Bronchial epithelial cell (primary cell): ENCODE measurements around the gene RYR2. TPM values are rescaled to one million over a fixed set of nuclear protein-coding genes. Genes with fewer than 3 reads are reported as not detected.
"Not testable (repeated sequence)": the region's sequence is repeated elsewhere in the genome, so short reads cannot be mapped to it uniquely, and the experiment has no call there.

Source experiments
- DNase-seq: peaks from one replicate; pipeline ENCODE4 v3.0.0-alpha.2; 2010; ENCODE audit warnings: low read depth
- FAIRE-seq: peaks from 2 replicates; lab custom pipeline; 2011; peaks lifted over from hg19 to GRCh38; lab: Jason Lieb, UNC
- H3K27me3 ChIP-seq: 2 replicates; pipeline ENCODE4 v1.5.1; 2011; ENCODE audit warnings: low read length; ENCODE audit not compliant: control insufficient read depth, insufficient read depth
- H3K36me3 ChIP-seq: 2 replicates; pipeline ENCODE4 v1.5.1; 2011; ENCODE audit warnings: low read length; ENCODE audit not compliant: control insufficient read depth, insufficient read depth
- H3K4me3 ChIP-seq: 2 replicates; pipeline ENCODE4 v1.5.1; 2011; ENCODE audit warnings: mild to moderate bottlenecking, low read depth, low read length, control low read depth
- CTCF ChIP-seq: IDR thresholded peaks from 2 replicates; pipeline ENCODE4 v1.5.1; 2011; ENCODE audit warnings: mild to moderate bottlenecking, moderate library complexity, low read length, control low read depth, inconsistent platforms; ENCODE audit not compliant: insufficient read depth, severe bottlenecking
- total RNA-seq: library from RNA; depleted of rRNA; stranded (reverse); fragments of >200 nt; gene quantifications from 2 replicates; pipeline ENCODE4 v1.2.1, GENCODE V29; 2014

Gene RYR2
- total RNA-seq, 1 donor from 2014 or later, result not detected

DNA sequence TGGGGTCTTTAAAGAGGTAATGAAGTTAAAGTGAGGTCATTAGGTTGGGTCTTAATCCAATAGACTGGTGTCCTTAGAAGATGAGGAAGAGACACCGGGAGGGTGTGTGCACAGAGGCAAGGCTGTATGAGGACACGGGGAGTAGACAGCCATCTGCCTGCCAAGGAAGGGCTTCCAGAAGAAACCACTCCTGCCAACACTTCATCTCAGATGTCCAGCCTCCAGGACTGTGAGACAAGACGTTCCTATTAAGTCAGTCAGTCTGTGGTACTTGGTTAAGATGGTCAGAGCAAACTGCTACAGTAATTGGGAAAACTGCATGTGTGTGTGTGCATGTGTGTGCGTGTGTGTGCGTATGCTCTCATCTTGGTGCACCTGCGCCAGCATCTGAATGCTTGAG is 77.1 kb downstream of the RYR2 start:
- H3K4me3 ChIP-seq, result no peak overlapping the region
- no peaks in the 10 kb centered on the region for H3K27me3 ChIP-seq
- H3K36me3 ChIP-seq, result no peaks in the 10 kb centered on the region
- no peak for DNase-seq
- no peak for TF ChIP-seq CTCF
- peak; percentile 70 for FAIRE-seq

DNA sequence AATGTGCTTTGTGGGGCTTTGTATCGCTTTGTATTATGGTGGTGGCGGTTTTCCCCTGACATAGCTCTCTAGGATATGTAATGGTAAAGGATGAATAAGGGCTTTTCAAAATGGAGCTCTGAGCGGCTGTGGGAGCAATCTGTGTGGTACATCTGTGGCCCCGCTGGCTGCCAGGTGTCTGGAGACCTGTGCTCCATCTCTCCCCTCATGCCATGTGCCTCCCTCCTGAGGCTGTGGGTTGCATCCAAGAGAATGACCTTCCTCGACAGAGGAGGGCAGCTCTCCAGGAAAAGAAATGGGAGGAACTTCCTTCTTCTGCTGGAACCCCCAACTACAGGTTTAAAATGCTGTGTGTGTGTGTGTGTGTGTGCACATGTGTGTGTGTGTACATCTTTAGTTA is 78.7 kb downstream of the RYR2 start:
- Histone ChIP-seq H3K4me3 (no peak overlapping the region), H3K36me3 (no peaks in the 10 kb centered on the region), H3K27me3 (no peaks in the 10 kb centered on the region)
- FAIRE-seq, result no peak
- TF ChIP-seq CTCF, result no peak
- DNase-seq, result no peak

GRCh38 chr1:237124856-237125462 is 83.0 kb downstream of the RYR2 start:
- FAIRE-seq, result no peak
- no peak for TF ChIP-seq CTCF
- no peak for DNase-seq
- Histone ChIP-seq H3K4me3 (no peak overlapping the region), H3K27me3 (no peaks in the 10 kb centered on the region), H3K36me3 (no peaks in the 10 kb centered on the region)

DNA sequence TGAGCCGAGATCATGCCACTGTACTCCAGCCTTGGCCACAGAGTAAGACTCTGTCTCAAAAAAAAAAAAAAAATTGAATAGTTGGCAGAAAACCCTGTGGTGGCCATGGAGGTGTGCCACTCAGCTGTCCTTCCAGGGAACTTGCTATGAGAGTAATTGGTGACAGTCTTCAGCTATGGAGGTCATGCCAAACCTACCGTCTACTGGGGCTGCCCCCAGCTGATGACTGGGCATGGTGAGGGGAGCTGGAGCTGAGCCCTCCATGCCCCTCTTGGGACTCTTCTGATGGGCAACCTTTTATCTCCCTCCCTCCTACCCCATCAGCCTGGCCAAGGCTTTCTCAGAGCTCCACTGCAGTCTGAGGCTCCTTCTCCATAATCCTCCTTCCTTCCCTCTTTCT is 84.2 kb downstream of the RYR2 start:
- no peaks in the 10 kb centered on the region for H3K27me3 ChIP-seq
- FAIRE-seq (no peak), DNase-seq (no peak)
- no peak overlapping the region for H3K4me3 ChIP-seq
- H3K36me3 ChIP-seq, result no peaks in the 10 kb centered on the region
- TF ChIP-seq CTCF, result no peak

DNA sequence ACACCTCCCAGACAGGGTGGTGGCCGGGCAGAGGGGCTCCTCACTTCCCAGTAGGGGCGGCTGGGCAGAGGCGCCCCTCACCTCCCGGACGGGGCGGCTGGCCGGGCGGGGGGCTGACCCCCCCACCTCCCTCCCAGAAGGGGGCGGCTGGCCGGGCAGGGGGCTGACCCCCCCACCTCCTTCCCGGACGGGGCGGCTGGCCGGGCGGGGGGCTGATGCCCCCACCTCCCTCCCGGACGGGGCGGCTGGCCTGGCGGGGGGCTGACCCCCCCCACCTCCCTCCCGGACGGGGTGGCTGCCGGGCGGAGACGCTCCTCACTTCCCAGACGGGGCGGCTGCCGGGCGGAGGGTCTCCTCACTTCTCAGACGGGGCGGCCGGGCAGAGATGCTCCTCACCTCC is 85.3 kb downstream of the RYR2 start:
- not testable (repeated sequence) for H3K36me3 ChIP-seq, H3K4me3 ChIP-seq, FAIRE-seq, H3K27me3 ChIP-seq, DNase-seq

DNA sequence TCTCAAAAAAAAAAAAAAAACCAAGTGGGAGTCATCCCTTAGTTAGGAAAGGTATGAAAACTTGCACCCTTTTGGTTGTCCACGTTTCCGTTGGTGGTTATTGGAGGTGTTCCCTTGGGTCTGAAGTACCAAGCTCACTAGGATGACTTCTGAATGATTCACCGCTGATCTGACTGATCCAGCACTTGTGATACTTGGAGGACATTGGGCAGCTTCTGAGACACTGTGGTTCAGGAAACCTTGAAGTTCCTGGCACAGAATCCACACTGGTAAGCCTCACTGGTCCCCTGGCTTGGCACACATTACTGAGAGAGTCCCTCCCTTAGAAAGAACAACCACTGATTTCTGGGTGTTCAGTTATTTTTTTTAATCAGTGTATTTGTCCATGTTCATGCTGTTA is 91.9 kb downstream of the RYR2 start:
- FAIRE-seq, result no peak
- Histone ChIP-seq H3K27me3 (no peaks in the 10 kb centered on the region), H3K36me3 (no peaks in the 10 kb centered on the region), H3K4me3 (no peak overlapping the region)
- DNase-seq, result no peak
- no peak for TF ChIP-seq CTCF
